Ishikawa (cell line): ENCODE data around the gene SHC2.

Experiments
- CEBPB ChIP-seq: IDR thresholded peaks from 2 replicates; pipeline ENCODE4 v1.6.1; 2012
- CREB1 ChIP-seq: IDR thresholded peaks from 2 replicates; pipeline ENCODE4 v1.6.1; 2012; ENCODE audit warnings: low read depth
- EGR1 ChIP-seq: IDR thresholded peaks from 2 replicates; pipeline ENCODE4 v1.6.1; 2012
- EP300 ChIP-seq: IDR thresholded peaks from 2 replicates; pipeline ENCODE4 v1.6.1; 2012; ENCODE audit warnings: borderline replicate concordance
- FOXM1 ChIP-seq: IDR thresholded peaks from 2 replicates; pipeline ENCODE4 v1.6.1; 2012; ENCODE audit warnings: low read depth, borderline replicate concordance
- NFIC ChIP-seq: IDR thresholded peaks from 2 replicates; pipeline ENCODE4 v1.6.1; 2012
- RAD21 ChIP-seq: IDR thresholded peaks from 2 replicates; pipeline ENCODE4 v1.6.1; 2012; ENCODE audit warnings: low read depth
- TAF1 ChIP-seq: IDR thresholded peaks from 2 replicates; pipeline ENCODE4 v1.6.1; 2012; ENCODE audit warnings: low read depth, mild to moderate bottlenecking
- TCF12 ChIP-seq: IDR thresholded peaks from 2 replicates; pipeline ENCODE4 v1.6.1; 2012; ENCODE audit warnings: low read depth
- TEAD4 ChIP-seq: IDR thresholded peaks from 2 replicates; pipeline ENCODE4 v1.6.1; 2012
- YY1 ChIP-seq: IDR thresholded peaks from 2 replicates; pipeline ENCODE4 v1.6.1; 2012; ENCODE audit warnings: low read depth
- ZBTB7A ChIP-seq: IDR thresholded peaks from 2 replicates; pipeline ENCODE4 v1.6.1; 2012; ENCODE audit warnings: low read depth
- TF ChIP-seq, protein P1 (sequence below): IDR thresholded peaks from 2 replicates; pipeline ENCODE4 v1.6.1; 2012; ENCODE audit warnings: low read depth, mild to moderate bottlenecking
- TF ChIP-seq, protein P2 (sequence below): IDR thresholded peaks from 2 replicates; pipeline ENCODE4 v1.6.1; 2012
- TF ChIP-seq, protein P3 (sequence below): IDR thresholded peaks from 2 replicates; pipeline ENCODE4 v1.6.1; 2012

The SHC2 gene

DNA sequence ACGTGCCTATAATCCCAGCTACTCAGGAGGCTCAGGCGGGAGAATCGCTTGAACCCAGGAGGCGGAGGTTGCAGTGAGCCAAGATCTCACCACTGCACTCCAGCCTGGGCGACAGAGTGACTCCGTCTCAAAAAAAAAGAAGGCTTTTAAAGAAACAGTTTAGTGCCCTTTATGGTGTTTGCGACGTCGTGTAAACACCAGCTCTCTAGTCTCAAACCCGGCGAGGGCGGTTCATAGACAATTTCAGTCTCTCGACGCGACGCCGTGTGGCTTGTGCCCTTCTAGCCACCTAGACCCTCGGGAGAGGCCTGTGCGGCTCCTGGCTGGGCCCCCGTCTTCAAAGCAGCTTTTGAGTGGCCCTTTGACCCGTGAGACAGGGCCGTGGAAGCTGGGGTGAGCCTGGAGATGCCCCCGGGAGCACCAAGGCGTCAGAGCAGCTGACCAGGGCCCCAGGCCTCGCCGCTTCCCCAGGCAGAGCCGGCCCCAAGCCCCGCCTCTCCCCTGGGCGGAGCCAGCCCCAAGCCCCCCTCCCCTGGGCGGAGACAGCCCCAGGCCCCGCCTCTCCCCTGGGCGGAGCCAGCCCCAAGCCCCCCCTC lies 30.4 kb upstream of the SHC2 start:
- TF ChIP-seq ZBTB7A (no peak), NFIC (no peak), TCF12 (no peak), CREB1 (no peak), EGR1 (no peak), RAD21 (no peak), EP300 (no peak), TAF1 (no peak)
- TF ChIP-seq, protein P1, sequence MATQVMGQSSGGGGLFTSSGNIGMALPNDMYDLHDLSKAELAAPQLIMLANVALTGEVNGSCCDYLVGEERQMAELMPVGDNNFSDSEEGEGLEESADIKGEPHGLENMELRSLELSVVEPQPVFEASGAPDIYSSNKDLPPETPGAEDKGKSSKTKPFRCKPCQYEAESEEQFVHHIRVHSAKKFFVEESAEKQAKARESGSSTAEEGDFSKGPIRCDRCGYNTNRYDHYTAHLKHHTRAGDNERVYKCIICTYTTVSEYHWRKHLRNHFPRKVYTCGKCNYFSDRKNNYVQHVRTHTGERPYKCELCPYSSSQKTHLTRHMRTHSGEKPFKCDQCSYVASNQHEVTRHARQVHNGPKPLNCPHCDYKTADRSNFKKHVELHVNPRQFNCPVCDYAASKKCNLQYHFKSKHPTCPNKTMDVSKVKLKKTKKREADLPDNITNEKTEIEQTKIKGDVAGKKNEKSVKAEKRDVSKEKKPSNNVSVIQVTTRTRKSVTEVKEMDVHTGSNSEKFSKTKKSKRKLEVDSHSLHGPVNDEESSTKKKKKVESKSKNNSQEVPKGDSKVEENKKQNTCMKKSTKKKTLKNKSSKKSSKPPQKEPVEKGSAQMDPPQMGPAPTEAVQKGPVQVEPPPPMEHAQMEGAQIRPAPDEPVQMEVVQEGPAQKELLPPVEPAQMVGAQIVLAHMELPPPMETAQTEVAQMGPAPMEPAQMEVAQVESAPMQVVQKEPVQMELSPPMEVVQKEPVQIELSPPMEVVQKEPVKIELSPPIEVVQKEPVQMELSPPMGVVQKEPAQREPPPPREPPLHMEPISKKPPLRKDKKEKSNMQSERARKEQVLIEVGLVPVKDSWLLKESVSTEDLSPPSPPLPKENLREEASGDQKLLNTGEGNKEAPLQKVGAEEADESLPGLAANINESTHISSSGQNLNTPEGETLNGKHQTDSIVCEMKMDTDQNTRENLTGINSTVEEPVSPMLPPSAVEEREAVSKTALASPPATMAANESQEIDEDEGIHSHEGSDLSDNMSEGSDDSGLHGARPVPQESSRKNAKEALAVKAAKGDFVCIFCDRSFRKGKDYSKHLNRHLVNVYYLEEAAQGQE = no peak

DNA sequence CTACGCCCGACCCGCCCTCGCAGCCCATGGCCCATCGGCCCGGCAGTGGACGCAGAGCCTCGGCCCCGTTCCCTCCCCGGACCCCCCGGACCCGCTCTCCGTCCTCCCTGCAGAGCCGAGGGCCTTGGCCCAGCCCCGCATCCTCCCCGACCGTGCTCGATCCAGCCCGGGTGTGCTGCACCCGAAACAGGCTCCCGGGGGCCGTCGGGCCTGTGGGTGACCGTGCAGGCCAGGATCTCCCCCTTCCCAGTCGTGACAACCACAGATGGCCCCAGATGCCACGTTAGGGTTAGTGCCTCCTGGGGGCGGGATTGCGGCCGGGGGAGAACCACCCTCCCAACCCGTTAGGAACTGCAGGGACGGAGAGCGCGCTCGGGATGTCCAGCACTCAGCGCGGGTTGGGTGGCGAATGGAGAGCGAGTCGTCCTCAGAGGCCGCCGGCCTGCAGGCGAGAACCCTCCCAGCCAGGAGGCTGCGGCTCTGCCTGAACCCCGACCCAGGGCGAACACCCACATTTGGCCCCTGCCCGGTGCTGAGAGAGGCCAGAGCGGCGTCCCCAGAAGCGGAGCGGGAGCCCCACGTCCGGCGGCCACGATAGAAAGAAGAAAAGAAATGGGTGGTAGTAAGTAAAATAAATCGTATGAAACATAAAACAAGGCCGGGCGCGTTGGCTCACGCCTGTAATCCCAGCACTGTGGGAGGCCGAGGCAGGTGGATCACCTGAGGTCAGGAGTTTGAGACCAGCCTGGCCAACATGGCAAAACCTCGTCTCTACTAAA lies 28.8 kb upstream of the SHC2 start:
- TF ChIP-seq, protein P2, sequence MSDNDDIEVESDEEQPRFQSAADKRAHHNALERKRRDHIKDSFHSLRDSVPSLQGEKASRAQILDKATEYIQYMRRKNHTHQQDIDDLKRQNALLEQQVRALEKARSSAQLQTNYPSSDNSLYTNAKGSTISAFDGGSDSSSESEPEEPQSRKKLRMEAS = no peak
- 0 out of 2 replicates have a peak, but pooled peaks have one; percentile 33 for TF ChIP-seq ZBTB7A

DNA sequence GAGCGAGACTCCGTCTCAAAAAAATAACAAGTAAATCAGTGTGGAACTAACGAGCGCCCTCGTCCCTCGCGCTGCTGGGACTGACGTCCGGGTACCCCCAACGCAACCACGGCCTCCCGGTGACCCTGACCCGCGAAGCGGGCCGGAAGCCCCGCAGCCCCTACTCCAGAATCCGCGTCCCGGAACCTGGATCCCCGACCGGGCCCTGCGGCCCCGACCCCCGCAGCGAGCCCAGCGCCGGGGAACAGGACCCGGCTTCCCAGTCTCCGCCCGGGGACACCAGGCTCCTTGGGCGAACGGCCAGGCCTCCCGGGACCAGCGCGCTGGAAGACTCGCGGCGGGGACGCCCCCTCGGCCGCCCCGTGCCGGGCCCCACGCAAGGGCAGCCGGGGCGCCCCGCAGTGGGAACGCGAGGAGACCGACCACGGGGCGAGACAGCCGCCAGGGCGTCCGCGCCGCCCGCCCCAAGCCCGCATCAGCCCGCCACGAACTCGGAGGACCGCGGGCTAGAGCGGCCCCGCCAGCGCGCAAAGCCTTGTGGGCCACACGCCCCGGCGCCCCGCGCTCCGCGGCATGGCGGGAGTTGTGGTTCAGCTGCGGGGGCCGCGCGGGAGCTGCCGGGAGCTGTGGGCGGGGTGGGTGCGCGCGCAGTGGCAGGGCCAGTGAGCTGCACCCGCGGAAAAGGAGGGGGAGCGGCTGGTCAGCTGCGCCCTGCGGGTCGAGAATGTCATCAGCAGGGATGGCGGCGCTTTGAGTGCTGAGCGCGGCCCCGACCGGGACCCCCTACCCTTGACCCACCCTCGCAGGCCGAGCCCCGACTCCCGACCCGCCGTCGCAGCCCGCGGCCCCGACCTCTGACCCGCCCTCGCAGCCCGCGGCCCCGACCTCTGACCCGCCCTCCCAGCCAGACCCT lies 27.9 kb upstream of the SHC2 start:
- TF ChIP-seq CEBPB (no peak), RAD21 (no peak), EP300 (peak; percentile 44; the same call in 1 of the 2 replicates), TCF12 (peak; percentile 28; the same call in 1 of the 2 replicates), TEAD4 (peak; percentile 36; the same call in 1 of the 2 replicates), TAF1 (peak; percentile 78; the same call in 1 of the 2 replicates), CREB1 (0 out of 2 replicates have a peak, but pooled peaks have one; percentile 5), FOXM1 (no peak), NFIC (peak; percentile 60; the same call in 1 of the 2 replicates), EGR1 (0 out of 2 replicates have a peak, but pooled peaks have one; percentile 38), YY1 (peak; percentile 81; the same call in 1 of the 2 replicates), ZBTB7A (peak; percentile 41; the same call in 1 of the 2 replicates)
- TF ChIP-seq, protein P3, sequence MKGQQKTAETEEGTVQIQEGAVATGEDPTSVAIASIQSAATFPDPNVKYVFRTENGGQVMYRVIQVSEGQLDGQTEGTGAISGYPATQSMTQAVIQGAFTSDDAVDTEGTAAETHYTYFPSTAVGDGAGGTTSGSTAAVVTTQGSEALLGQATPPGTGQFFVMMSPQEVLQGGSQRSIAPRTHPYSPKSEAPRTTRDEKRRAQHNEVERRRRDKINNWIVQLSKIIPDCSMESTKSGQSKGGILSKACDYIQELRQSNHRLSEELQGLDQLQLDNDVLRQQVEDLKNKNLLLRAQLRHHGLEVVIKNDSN = peak; percentile 47
- TF ChIP-seq, protein P2 = peak; percentile 74
- TF ChIP-seq, protein P1 = no peak

DNA sequence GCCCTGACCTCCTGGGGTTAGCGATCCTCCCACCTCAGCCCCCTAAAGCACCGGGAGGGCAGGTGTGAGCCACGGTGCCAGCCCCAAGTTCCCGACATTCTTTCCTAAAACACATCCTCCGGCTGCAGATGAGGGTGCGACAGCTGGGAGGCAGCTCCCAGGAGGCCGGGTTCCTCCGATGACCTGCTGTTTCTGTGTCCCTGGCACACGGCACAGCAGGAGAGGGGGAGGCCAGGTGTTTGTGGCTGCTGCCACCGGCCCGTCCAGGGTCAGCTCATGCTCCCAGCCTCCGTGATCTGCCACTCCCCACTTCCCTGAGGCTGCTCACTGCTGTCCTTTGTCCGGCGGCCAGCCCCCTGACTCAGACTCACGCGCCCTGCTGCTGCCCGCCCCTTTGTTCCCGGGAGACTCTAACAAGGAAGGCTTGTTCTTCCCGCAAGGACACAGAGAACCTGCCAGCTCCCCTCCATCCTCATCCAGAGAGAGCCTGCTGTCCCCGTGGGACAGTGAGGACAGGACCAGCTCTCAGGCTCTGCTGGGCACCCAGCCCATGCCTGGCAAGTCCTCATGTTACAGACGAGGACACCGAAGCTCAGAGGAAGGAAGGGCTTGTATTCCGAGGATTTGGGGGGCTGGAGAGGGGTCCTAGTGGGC lies 24.9 kb upstream of the SHC2 start:
- TF ChIP-seq NFIC (no peak), YY1 (no peak)

DNA sequence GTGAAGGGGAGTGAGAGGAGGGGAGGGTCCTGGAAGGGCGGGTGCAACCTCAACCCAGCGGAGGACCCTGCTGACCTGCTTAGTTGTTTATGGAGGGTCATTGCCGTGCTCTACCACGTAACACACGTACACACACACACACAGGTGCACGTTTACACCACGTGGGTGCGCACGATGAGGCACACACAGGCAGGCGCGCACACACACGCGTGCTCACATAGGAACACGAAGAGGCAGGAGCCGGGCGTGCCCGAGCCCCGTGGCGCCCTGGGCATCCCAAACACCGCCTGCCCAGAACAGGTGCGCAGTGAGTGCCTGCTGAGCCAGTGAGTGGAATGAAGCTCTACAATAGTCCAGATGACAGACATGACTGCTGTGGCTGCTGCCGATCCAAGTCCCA lies 24.2 kb upstream of the SHC2 start:
- no peak for TF ChIP-seq NFIC
- TF ChIP-seq ZBTB7A = no peak
- TF ChIP-seq TAF1 = no peak
- TF ChIP-seq CREB1 = no peak
- no peak for TF ChIP-seq FOXM1
- no peak for TF ChIP-seq CEBPB
- no peak for TF ChIP-seq RAD21
- TF ChIP-seq EGR1 = no peak
- TF ChIP-seq YY1 = no peak
- TF ChIP-seq, protein P1 = no peak
- TF ChIP-seq, protein P2 = no peak
- TF ChIP-seq EP300 = no peak
- no peak for TF ChIP-seq TEAD4
- TF ChIP-seq, protein P3 = no peak
- no peak for TF ChIP-seq TCF12
